ENCODE measurements around the gene SLC6A20.

DNA sequence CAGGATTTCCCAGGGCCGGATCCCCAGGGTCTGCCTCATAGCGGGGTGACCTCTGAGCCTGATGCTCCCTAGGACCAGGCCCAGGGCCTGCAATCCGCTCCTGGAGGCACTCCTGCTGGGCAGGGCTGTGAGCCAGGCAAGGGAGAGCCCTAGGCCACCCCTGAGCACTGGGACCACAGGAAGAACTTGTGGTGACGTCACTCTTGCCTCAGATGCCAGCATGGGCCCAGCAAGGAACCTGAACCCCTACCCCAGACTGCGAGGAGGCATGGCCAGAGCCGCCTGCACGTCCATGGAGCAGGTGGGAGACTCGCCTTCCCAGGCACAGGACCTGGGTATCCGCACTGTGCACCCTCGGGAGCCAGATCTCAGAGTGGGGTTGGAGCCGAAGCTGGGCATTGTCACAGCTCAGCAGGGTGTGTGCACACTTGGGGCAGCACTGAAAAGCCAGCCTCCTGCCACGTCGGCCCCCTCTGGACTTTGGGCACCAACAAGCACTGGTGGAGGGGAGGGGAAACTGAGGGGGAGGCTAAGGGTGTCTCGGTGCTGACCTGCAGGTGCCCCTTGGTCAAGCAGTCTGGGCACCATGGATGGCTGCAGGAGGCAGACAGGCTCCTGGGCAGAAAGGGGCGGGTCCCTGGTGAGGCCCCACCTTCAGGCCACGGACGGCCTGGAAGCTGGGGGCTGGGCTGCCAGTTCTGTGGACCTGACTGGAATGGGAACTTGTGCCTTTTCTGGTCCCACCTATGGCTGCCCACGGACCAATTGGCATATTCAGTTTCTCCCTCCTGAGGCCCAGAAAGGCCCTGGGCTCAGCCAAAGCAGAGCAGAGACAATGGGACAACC, 49.3 kb downstream of the SLC6A20 start:
- TF ChIP-seq, protein P1, sequence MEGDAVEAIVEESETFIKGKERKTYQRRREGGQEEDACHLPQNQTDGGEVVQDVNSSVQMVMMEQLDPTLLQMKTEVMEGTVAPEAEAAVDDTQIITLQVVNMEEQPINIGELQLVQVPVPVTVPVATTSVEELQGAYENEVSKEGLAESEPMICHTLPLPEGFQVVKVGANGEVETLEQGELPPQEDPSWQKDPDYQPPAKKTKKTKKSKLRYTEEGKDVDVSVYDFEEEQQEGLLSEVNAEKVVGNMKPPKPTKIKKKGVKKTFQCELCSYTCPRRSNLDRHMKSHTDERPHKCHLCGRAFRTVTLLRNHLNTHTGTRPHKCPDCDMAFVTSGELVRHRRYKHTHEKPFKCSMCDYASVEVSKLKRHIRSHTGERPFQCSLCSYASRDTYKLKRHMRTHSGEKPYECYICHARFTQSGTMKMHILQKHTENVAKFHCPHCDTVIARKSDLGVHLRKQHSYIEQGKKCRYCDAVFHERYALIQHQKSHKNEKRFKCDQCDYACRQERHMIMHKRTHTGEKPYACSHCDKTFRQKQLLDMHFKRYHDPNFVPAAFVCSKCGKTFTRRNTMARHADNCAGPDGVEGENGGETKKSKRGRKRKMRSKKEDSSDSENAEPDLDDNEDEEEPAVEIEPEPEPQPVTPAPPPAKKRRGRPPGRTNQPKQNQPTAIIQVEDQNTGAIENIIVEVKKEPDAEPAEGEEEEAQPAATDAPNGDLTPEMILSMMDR (IDR thresholded peaks at IDR 0.05): no peak
- no peak for TF ChIP-seq EP300 (IDR thresholded peaks at IDR 0.05)

Data from ovary (tissue), 3 donors.